Right lobe of liver (tissue), 4 donors: ENCODE measurements around the gene TMEM132D.

Experiments used
- POLR2A ChIP-seq: fragments of 450-650 bp; IDR thresholded peaks from one replicate; pipeline ENCODE4 v1.6.1; 2017; ENCODE audit warnings: antibody characterized with exemption, mild to moderate bottlenecking
- TF ChIP-seq, protein P1 (sequence below), 4 donors: fragments of 200-600 bp in 3 of 4; fragments of 450-650 bp in 1 of 4; IDR thresholded peaks; one replicate each; pipeline versions ENCODE4 v1.5.1 to v1.8.0; 2016 to 2022; ENCODE audit warnings: antibody characterized with exemption in 4 of 4, mild to moderate bottlenecking in 2 of 4
- donor health status: DM: no; HTN: no; CAD: no.
- donor health status: DM: no; HTN: no; CAD: no.
- donor health status: DM: no; HTN: yes; CAD: no.

DNA sequence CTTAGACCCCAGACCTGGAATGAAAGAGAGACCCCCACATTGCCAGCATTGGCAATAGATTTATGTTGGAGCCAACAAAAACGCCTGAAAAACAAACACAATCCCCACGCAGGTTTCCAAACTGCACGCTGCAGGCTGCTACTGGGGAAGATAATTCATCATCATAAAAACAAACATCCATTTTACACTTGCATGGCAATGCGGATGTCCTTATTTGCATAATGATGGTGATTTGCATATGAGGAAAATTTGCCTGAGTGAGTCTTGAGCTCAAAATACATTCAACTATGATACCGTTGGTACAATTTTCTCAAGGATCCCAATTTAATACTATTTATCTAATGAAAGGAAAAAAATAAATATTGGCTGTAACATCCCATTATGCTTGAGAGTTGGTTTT, 33.6 kb upstream of the TMEM132D start:
- TF ChIP-seq, protein P1, sequence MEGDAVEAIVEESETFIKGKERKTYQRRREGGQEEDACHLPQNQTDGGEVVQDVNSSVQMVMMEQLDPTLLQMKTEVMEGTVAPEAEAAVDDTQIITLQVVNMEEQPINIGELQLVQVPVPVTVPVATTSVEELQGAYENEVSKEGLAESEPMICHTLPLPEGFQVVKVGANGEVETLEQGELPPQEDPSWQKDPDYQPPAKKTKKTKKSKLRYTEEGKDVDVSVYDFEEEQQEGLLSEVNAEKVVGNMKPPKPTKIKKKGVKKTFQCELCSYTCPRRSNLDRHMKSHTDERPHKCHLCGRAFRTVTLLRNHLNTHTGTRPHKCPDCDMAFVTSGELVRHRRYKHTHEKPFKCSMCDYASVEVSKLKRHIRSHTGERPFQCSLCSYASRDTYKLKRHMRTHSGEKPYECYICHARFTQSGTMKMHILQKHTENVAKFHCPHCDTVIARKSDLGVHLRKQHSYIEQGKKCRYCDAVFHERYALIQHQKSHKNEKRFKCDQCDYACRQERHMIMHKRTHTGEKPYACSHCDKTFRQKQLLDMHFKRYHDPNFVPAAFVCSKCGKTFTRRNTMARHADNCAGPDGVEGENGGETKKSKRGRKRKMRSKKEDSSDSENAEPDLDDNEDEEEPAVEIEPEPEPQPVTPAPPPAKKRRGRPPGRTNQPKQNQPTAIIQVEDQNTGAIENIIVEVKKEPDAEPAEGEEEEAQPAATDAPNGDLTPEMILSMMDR (IDR thresholded peaks at IDR 0.05), result no peak
- TF ChIP-seq POLR2A, result no peak
